ENCODE results near the gene SLC66A2. TPM values are rescaled to one million over a fixed set of nuclear protein-coding genes. Genes with fewer than 3 reads are reported as not detected.

SLC66A2 gene
- total and polyA plus RNA-seq, 2 of the 13 experiments (the other 11 are each of a cell fraction or from before 2014, with no cell fraction given), result 33.5 to 41.9 TPM

GRCh38 chr18:79928563-79928960, 22.9 kb downstream of the SLC66A2 start:
- no TSS peak for BruUV-seq (replicated peaks)
- H3K9me3 ChIP-seq (ENCODE audit: low read length), result peaks cover 11% of the 10 kb centered on the region
- no peak overlapping the region for H3K4me3 ChIP-seq (replicated peaks in 1 of 3; ENCODE audit: insufficient read depth in 1 of 3, low read depth in 2 of 3, low read length in 3 of 3)
- ChIA-PET POLR2A (no interaction called here), CTCF (ENCODE audit: low intra/inter-chr PET ratio, low total read pairs) (no interaction called here)
- ATAC-seq (no peak), DNase-seq (ENCODE audit: low spot score) (no peak), FAIRE-seq (no peak)
- TF ChIP-seq MXI1 (IDR thresholded peaks at IDR 0.05; ENCODE audit: borderline replicate concordance, low read depth, low read length) (no peak), NFE2L1 (CRISPR knock-in tag; IDR thresholded peaks at IDR 0.05; ENCODE audit: borderline replicate concordance) (no peak), TERF1 (CRISPR knock-in tag; IDR thresholded peaks at IDR 0.05) (no peak), ZNF674 (CRISPR knock-in tag; IDR thresholded peaks at IDR 0.05; ENCODE audit: low read depth) (no peak), ZBTB34 (CRISPR knock-in tag; IDR thresholded peaks at IDR 0.05) (no peak), ZZZ3 (CRISPR knock-in tag; IDR thresholded peaks at IDR 0.05; ENCODE audit: borderline replicate concordance) (no peak), ZNF337 (CRISPR knock-in tag; IDR thresholded peaks at IDR 0.05; ENCODE audit: borderline replicate concordance, low read depth) (no peak), EHMT2 (IDR thresholded peaks at IDR 0.05; ENCODE audit: borderline replicate concordance, low read depth, low read length) (no peak), HNRNPL (IDR thresholded peaks at IDR 0.05; ENCODE audit: low read depth, low read length) (no peak), ZNF644 (CRISPR knock-in tag; IDR thresholded peaks at IDR 0.05; ENCODE audit: low read depth) (no peak), CHCHD3 (CRISPR knock-in tag; IDR thresholded peaks at IDR 0.05) (no peak), FIP1L1 (IDR thresholded peaks at IDR 0.05; ENCODE audit: borderline replicate concordance, insufficient read depth, low read depth, low read length) (no peak), TEAD2 (CRISPR knock-in tag; IDR thresholded peaks at IDR 0.05) (no peak), TEF (CRISPR knock-in tag; IDR thresholded peaks at IDR 0.05) (no peak), MTA1 (CRISPR knock-in tag; IDR thresholded peaks at IDR 0.05; ENCODE audit: borderline replicate concordance) (no peak)
- H3K4me2 ChIP-seq (ENCODE audit: low read depth, low read length), result no peak overlapping the region
- intact Hi-C loops (cut with micrococcal nuclease; ENCODE audit: unreplicated experiment) (no loop called here), in situ Hi-C loops (cut with HindIII; ENCODE audit: extremely low pct_ligation_motif_present, low pct_unique_long_range_greater_than_20kb) (no loop called here)
- 100% methylated on average over 6 of the region's 9 CpGs for WGBS (ENCODE audit: low lambda C conversion rate)
- peaks cover 6% of the 10 kb centered on the region for H3K4me1 ChIP-seq (ENCODE audit: insufficient read depth, low read length)
- peaks cover 58% of the 10 kb centered on the region for H4K20me1 ChIP-seq (ENCODE audit: insufficient read depth, low read length)
- no peak overlapping the region for H2AFZ ChIP-seq (ENCODE audit: low read length)
- no peak overlapping the region for H3K27ac ChIP-seq (ENCODE audit: extremely low read length, insufficient read depth, low read length)
- H3K36me3 ChIP-seq (replicated peaks in 1 of 2; ENCODE audit: control insufficient read depth in 1 of 2, insufficient read depth in 2 of 2, low read length in 2 of 2), result peaks cover 9 to 49% of the 10 kb centered on the region in 2 experiments
- H3K9ac ChIP-seq (ENCODE audit: insufficient read depth, low read depth, low read length), result no peak overlapping the region
- H3K79me2 ChIP-seq (ENCODE audit: insufficient read depth, low read length), result peaks cover 79% of the 10 kb centered on the region
- no peaks in the 10 kb centered on the region for H3K27me3 ChIP-seq (ENCODE audit: control insufficient read depth in 1 of 2, insufficient read depth in 2 of 2, low read length in 2 of 2)
